Measurements from ENCODE around the gene SLC9A7.

SLC9A7 gene

DNA sequence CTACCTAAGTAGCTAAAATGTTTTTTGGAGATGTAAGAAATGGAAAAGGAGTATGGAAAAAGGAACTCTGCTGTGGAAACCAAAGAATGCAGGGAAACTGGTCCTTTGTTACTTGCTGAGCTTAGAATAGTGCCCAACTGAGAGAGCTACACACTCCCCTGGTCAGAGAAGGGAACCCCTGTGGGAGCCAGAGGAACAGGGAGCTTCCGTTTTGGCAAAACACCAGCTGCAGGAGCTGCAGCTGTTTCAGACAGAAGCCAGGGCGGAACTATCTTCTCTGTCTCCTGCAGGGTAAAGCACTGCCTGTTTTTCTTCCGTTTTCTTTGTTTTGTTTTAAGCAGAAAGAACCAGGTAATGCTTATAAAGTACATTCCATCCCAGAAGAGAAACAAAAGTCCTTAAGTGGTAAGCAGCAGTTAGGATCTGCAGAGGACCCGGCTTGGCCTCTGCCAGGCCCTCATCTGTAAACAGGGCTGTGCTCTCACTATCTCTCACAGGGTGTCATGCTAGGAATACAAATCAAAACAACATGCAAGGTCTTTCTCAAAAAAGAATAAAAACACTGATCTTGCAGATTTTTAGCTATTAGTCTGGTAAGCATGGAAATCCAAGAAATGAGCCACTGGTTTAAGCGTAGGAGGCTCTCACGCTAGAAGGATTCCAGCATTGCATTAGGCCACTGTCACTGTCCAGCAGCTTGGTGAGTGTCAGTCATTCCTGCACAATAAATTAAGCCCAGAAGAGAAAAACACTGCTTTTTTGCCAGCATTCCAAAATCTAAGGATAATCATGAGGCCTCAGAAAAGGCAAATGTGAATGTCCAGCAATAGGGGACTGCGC is 109.3 kb downstream of the SLC9A7 start:
- no peak overlapping the region for H3K9ac ChIP-seq (ENCODE audit: low read length)
- H3K27ac ChIP-seq (ENCODE audit: low read length) = peak overlapping the region; percentile 23; the same call in 1 of the 2 replicates
- no peaks in the 10 kb centered on the region for H3F3A ChIP-seq (ENCODE audit: insufficient read depth, low read length)
- no peaks in the 10 kb centered on the region for H3K27me3 ChIP-seq (replicated peaks; ENCODE audit: insufficient read depth, low read length)
- TF ChIP-seq, protein P1, sequence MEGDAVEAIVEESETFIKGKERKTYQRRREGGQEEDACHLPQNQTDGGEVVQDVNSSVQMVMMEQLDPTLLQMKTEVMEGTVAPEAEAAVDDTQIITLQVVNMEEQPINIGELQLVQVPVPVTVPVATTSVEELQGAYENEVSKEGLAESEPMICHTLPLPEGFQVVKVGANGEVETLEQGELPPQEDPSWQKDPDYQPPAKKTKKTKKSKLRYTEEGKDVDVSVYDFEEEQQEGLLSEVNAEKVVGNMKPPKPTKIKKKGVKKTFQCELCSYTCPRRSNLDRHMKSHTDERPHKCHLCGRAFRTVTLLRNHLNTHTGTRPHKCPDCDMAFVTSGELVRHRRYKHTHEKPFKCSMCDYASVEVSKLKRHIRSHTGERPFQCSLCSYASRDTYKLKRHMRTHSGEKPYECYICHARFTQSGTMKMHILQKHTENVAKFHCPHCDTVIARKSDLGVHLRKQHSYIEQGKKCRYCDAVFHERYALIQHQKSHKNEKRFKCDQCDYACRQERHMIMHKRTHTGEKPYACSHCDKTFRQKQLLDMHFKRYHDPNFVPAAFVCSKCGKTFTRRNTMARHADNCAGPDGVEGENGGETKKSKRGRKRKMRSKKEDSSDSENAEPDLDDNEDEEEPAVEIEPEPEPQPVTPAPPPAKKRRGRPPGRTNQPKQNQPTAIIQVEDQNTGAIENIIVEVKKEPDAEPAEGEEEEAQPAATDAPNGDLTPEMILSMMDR (IDR thresholded peaks at IDR 0.05; ENCODE audit: low read length) = no peak
- TF ChIP-seq EZH2phosphoT487 (IDR thresholded peaks at IDR 0.05; ENCODE audit: low read length) (no peak), EZH2 (optimal IDR thresholded peaks at IDR 0.05; ENCODE audit: low read depth, low read length) (no peak)
- no peaks in the 10 kb centered on the region for H3K79me2 ChIP-seq (ENCODE audit: low read length)
- H3K9me2 ChIP-seq (replicated peaks; ENCODE audit: insufficient read depth, low read length) = no peaks in the 10 kb centered on the region
- H3K4me1 ChIP-seq (ENCODE audit: low read length) = no peaks in the 10 kb centered on the region
- H3K9me3 ChIP-seq (replicated peaks; ENCODE audit: insufficient read depth, low read length) = no peaks in the 10 kb centered on the region
- no peaks in the 10 kb centered on the region for H4K20me1 ChIP-seq (ENCODE audit: insufficient read depth, low read length)
- peak overlapping the region; percentile 39 for H3K4me2 ChIP-seq (ENCODE audit: low read depth, low read length)
- no peaks in the 10 kb centered on the region for H3K36me3 ChIP-seq (replicated peaks; ENCODE audit: insufficient read depth, low read length)
- H2AFZ ChIP-seq (ENCODE audit: low read length) = no peak overlapping the region
- DNase-seq = peak; percentile 17
- no peak overlapping the region for H3K4me3 ChIP-seq (ENCODE audit: low read length)

DNA sequence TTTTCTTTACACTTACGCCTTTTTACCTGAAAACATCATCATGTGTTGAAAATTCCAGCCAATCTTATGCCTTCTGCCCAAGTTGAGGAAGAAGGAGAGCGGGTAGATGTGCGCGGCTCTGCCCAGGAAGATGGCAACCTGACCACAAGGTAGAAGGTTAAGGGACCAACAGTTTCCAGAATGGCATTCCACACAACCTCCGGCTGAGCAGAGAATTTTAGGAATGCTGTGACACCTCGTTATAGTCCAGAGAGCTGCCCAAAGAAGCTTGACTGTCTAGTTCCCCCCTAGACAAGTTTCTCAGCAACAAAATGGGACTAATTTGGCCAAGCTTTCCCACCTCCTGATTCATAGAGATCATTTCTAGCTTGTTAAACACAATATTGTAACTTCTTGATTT is 110.3 kb downstream of the SLC9A7 start:
- Histone ChIP-seq H3K9me2 (replicated peaks; ENCODE audit: insufficient read depth, low read length) (no peaks in the 10 kb centered on the region), H3F3A (ENCODE audit: insufficient read depth, low read length) (no peaks in the 10 kb centered on the region), H3K27me3 (replicated peaks; ENCODE audit: insufficient read depth, low read length) (no peaks in the 10 kb centered on the region), H2AFZ (ENCODE audit: low read length) (no peak overlapping the region), H3K36me3 (replicated peaks; ENCODE audit: insufficient read depth, low read length) (no peaks in the 10 kb centered on the region), H3K4me3 (ENCODE audit: low read length) (no peak overlapping the region), H3K9me3 (replicated peaks; ENCODE audit: insufficient read depth, low read length) (no peaks in the 10 kb centered on the region), H3K79me2 (ENCODE audit: low read length) (no peaks in the 10 kb centered on the region), H3K4me2 (ENCODE audit: low read depth, low read length) (no peak overlapping the region), H3K4me1 (ENCODE audit: low read length) (no peaks in the 10 kb centered on the region), H3K9ac (ENCODE audit: low read length) (no peak overlapping the region), H4K20me1 (ENCODE audit: insufficient read depth, low read length) (no peaks in the 10 kb centered on the region), H3K27ac (ENCODE audit: low read length) (no peak overlapping the region)
- DNase-seq = no peak
- TF ChIP-seq, protein P1 (IDR thresholded peaks at IDR 0.05; ENCODE audit: low read length) = no peak
- TF ChIP-seq EZH2 (optimal IDR thresholded peaks at IDR 0.05; ENCODE audit: low read depth, low read length) (no peak), EZH2phosphoT487 (IDR thresholded peaks at IDR 0.05; ENCODE audit: low read length) (no peak)

DNA sequence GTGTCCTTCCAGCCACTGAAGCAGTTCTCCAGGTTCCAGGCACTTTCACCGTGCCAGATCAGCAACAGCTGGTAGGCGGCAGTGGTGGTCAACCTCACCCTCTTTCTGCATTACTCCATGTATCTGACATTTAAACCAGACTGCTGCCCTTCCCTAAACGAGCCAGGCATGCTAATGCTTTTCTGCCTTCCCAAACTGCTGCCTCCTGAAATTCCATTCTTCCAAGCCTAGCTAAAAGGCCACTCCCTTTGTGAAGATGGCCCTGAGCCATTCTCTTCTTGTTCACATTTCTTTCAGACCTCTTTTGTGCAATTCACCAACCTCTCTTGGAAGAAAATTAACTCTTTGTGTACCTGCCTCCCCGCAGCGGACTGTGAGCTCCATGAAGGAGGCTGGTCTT is 111.7 kb downstream of the SLC9A7 start:
- no peaks in the 10 kb centered on the region for H3F3A ChIP-seq (ENCODE audit: insufficient read depth, low read length)
- H4K20me1 ChIP-seq (ENCODE audit: insufficient read depth, low read length) = no peaks in the 10 kb centered on the region
- TF ChIP-seq, protein P1 (IDR thresholded peaks at IDR 0.05; ENCODE audit: low read length) = no peak
- TF ChIP-seq EZH2phosphoT487 (IDR thresholded peaks at IDR 0.05; ENCODE audit: low read length) = no peak
- no peak for TF ChIP-seq EZH2 (optimal IDR thresholded peaks at IDR 0.05; ENCODE audit: low read depth, low read length)
- no peaks in the 10 kb centered on the region for H3K9me2 ChIP-seq (replicated peaks; ENCODE audit: insufficient read depth, low read length)
- no peaks in the 10 kb centered on the region for H3K36me3 ChIP-seq (replicated peaks; ENCODE audit: insufficient read depth, low read length)
- peaks cover 2% of the 10 kb centered on the region; the same call in 1 of the 2 replicates for H3K4me1 ChIP-seq (ENCODE audit: low read length)
- H3K9me3 ChIP-seq (replicated peaks; ENCODE audit: insufficient read depth, low read length) = no peaks in the 10 kb centered on the region
- no peaks in the 10 kb centered on the region for H3K27me3 ChIP-seq (replicated peaks; ENCODE audit: insufficient read depth, low read length)
- no peak for DNase-seq
- no peak overlapping the region for H2AFZ ChIP-seq (ENCODE audit: low read length)
- H3K79me2 ChIP-seq (ENCODE audit: low read length) = no peaks in the 10 kb centered on the region
- no peak overlapping the region for H3K27ac ChIP-seq (ENCODE audit: low read length)
- H3K4me3 ChIP-seq (ENCODE audit: low read length) = no peak overlapping the region
- H3K4me2 ChIP-seq (ENCODE audit: low read depth, low read length) = no peak overlapping the region
- no peak overlapping the region for H3K9ac ChIP-seq (ENCODE audit: low read length)

Measured in MM.1S (cell line).